Keratinocyte (primary cell): ENCODE measurements around the gene SSBP2. TPM values are rescaled to one million over a fixed set of nuclear protein-coding genes. Genes with fewer than 3 reads are reported as not detected.

ENCODE experiments used
- DNase-seq: peaks from one replicate; pipeline ENCODE4 v3.0.0-alpha.2; 2011; ENCODE audit warnings: low read depth, missing footprints, low spot score
- FAIRE-seq: peaks from 2 replicates; lab custom pipeline; 2011; peaks lifted over from hg19 to GRCh38; lab: Jason Lieb, UNC
- H2AFZ ChIP-seq: 2 replicates; pipeline ENCODE4 v1.6.0; 2012; ENCODE audit warnings: low read length, control low read depth, inconsistent platforms; ENCODE audit not compliant: control insufficient read depth
- H3K27ac ChIP-seq: 2 replicates; pipeline ENCODE4 v1.5.1; 2011; ENCODE audit warnings: low read length; ENCODE audit not compliant: control insufficient read depth, insufficient read depth
- H3K27me3 ChIP-seq: 3 replicates; pipeline ENCODE4 v1.6.0; 2011; ENCODE audit warnings: low read length; ENCODE audit not compliant: control insufficient read depth, insufficient read depth; ENCODE audit errors: extremely low read depth
- H3K36me3 ChIP-seq, 2 experiments: 2 replicates in 1 of 2; 3 replicates in 1 of 2; pipeline ENCODE4 v1.5.1; 2011; ENCODE audit warnings: low read length in 2 of 2, mild to moderate bottlenecking in 1 of 2; ENCODE audit not compliant: control insufficient read depth in 2 of 2, insufficient read depth in 2 of 2; ENCODE audit errors: extremely low read depth in 1 of 2
- H3K4me1 ChIP-seq: 3 replicates; pipeline ENCODE4 v1.5.1; 2011; ENCODE audit warnings: low read length; ENCODE audit not compliant: control insufficient read depth, insufficient read depth; ENCODE audit errors: extremely low read depth
- H3K4me2 ChIP-seq: 3 replicates; pipeline ENCODE4 v1.6.0; 2011; ENCODE audit warnings: low read depth, low read length; ENCODE audit not compliant: control insufficient read depth, insufficient read depth; ENCODE audit errors: extremely low read depth
- H3K4me3 ChIP-seq, 3 experiments: fragments of 200-600 bp in 1 of 3; sonication (generic) in 1 of 3; 2 replicates in 2 of 3; 3 replicates in 1 of 3; pipeline ENCODE4 v1.5.1; 2011 to 2016; ENCODE audit warnings: low read length in 3 of 3, mild to moderate bottlenecking in 3 of 3, control low read depth in 2 of 3, inconsistent platforms in 1 of 3, low read depth in 1 of 3, mixed read lengths in 1 of 3, mixed run types in 1 of 3, moderate library complexity in 1 of 3; ENCODE audit not compliant: control insufficient read depth in 2 of 3, insufficient read depth in 2 of 3; ENCODE audit errors: extremely low read depth in 1 of 3
- H3K79me2 ChIP-seq: 2 replicates; pipeline ENCODE4 v1.6.0; 2012; ENCODE audit warnings: low read length; ENCODE audit not compliant: control insufficient read depth, insufficient read depth
- H3K9ac ChIP-seq: 3 replicates; pipeline ENCODE4 v1.6.0; 2011; ENCODE audit warnings: low read length; ENCODE audit not compliant: control insufficient read depth, insufficient read depth; ENCODE audit errors: extremely low read depth
- H3K9me1 ChIP-seq: 3 replicates; pipeline ENCODE4 v1.6.0; 2011; ENCODE audit warnings: low read length; ENCODE audit not compliant: control insufficient read depth, insufficient read depth; ENCODE audit errors: extremely low read depth
- H3K9me3 ChIP-seq: 2 replicates; pipeline ENCODE4 v1.5.1; 2012; ENCODE audit warnings: low read depth, low read length; ENCODE audit not compliant: control insufficient read depth
- H4K20me1 ChIP-seq: 3 replicates; pipeline ENCODE4 v1.6.0; 2011; ENCODE audit warnings: low read length; ENCODE audit not compliant: control insufficient read depth, insufficient read depth; ENCODE audit errors: extremely low read depth
- EZH2 ChIP-seq: IDR thresholded peaks from one replicate; pipeline ENCODE4 v1.6.1; 2012; ENCODE audit warnings: inconsistent platforms, mild to moderate bottlenecking, low read length, moderate library complexity
- dilution Hi-C: fragments of 300-500 bp; cut with MboI; formaldehyde crosslinking; loops from one replicate; pipeline ENCODE4 v1.7.0; 2020; ENCODE audit warnings: low sequenced_read_pairs; ENCODE audit not compliant: extremely low pct_ligation_motif_present
- polyA plus RNA-seq, 5 experiments: library from polyadenylated mRNA; depleted of rRNA in 3 of 5; stranded (reverse) in 3 of 5; stranded (forward) in 1 of 5; unstranded in 1 of 5; fragments of >200 nt; gene quantifications; 1 replicate in 1 of 5; 2 replicates in 3 of 5; 3 replicates in 1 of 5; pipeline versions ENCODE4 v1.2.1 to v1.2.3, GENCODE V29; 2011 to 2012; ENCODE audit warnings: missing spikeins in 2 of 5, low read depth in 1 of 5, low replicate concordance in 1 of 5
- TF ChIP-seq, protein P1 (sequence below), 3 experiments: IDR thresholded peaks in 1 of 3; conservative IDR thresholded peaks in 1 of 3; optimal IDR thresholded peaks in 1 of 3; 2 replicates in 2 of 3; 3 replicates in 1 of 3; pipeline versions ENCODE3 to v1.5.1; 2011; ENCODE audit warnings: low read length in 3 of 3, mild to moderate bottlenecking in 3 of 3, moderate library complexity in 2 of 3, control low read depth in 1 of 3, inconsistent platforms in 1 of 3; ENCODE audit not compliant: insufficient read depth in 2 of 3; ENCODE audit errors: extremely low read depth in 1 of 3

Gene SSBP2
- polyA plus RNA-seq, 1 donor (not counting 4 experiments of a cell fraction or from before 2014, with no cell fraction given), result 14.6 TPM

DNA sequence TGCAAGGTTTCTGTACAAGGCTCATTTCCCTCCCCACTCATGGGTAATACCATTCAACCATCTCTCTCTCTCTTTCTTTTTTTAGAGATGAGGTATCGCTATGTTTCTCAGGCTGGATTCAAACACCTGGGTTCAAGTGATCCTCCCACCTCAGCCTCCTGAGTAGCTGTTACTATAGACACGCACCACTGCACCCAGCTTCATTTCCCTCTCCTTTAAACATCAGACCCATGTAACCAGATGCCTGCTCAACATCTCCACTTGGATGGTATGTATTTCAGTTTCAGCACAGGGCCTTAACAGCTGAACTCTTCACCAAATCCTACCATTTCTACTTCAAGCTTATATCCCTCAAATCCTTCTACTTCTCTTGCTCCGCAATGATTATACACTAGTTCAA lies 117.4 kb downstream of the SSBP2 start:
- no peaks in the 10 kb centered on the region for H3K27me3 ChIP-seq
- TF ChIP-seq, protein P1, sequence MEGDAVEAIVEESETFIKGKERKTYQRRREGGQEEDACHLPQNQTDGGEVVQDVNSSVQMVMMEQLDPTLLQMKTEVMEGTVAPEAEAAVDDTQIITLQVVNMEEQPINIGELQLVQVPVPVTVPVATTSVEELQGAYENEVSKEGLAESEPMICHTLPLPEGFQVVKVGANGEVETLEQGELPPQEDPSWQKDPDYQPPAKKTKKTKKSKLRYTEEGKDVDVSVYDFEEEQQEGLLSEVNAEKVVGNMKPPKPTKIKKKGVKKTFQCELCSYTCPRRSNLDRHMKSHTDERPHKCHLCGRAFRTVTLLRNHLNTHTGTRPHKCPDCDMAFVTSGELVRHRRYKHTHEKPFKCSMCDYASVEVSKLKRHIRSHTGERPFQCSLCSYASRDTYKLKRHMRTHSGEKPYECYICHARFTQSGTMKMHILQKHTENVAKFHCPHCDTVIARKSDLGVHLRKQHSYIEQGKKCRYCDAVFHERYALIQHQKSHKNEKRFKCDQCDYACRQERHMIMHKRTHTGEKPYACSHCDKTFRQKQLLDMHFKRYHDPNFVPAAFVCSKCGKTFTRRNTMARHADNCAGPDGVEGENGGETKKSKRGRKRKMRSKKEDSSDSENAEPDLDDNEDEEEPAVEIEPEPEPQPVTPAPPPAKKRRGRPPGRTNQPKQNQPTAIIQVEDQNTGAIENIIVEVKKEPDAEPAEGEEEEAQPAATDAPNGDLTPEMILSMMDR (optimal IDR thresholded peaks at IDR 0.05 in 1 of 3, IDR thresholded peaks at IDR 0.05 in 1 of 3, conservative IDR thresholded peaks at IDR 0.05 in 1 of 3; ENCODE audit: extremely low read depth in 1 of 3, insufficient read depth in 2 of 3, low read length in 3 of 3), result no peak
- no peak for TF ChIP-seq EZH2
- H4K20me1 ChIP-seq, result no peaks in the 10 kb centered on the region
- no peak for FAIRE-seq
- no peaks in the 10 kb centered on the region for H3K4me1 ChIP-seq
- H2AFZ ChIP-seq, result no peak overlapping the region
- dilution Hi-C loops, result no loop called here
- no peaks in the 10 kb centered on the region for H3K79me2 ChIP-seq
- H3K27ac ChIP-seq, result no peak overlapping the region
- no peak overlapping the region for H3K9ac ChIP-seq
- H3K9me3 ChIP-seq, result no peaks in the 10 kb centered on the region
- H3K9me1 ChIP-seq, result no peaks in the 10 kb centered on the region
- H3K4me2 ChIP-seq, result no peak overlapping the region
- no peak for DNase-seq
- no peaks in the 10 kb centered on the region for H3K36me3 ChIP-seq
- no peak overlapping the region for H3K4me3 ChIP-seq

DNA sequence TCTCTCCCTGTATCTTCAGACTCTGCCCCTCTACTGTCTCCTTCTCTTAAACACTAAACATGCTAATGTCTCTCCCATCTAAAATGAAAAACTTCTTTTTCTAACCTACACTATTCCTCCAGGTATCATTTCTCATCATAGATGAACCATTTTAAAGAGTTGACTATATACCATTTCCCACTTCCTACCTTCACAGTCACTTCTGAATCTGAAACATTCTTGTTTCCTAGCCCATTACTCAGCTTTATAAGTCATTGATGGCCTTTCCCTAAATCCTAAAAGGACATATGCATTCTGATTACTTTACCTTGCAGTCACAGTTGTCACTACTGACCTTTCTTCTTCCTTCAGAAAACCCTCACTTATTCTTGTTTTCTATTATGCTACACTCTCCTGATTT lies 118.2 kb downstream of the SSBP2 start:
- Histone ChIP-seq H3K9me3 (no peaks in the 10 kb centered on the region), H3K4me2 (no peak overlapping the region), H3K79me2 (no peaks in the 10 kb centered on the region), H3K9ac (no peak overlapping the region), H3K27ac (no peak overlapping the region), H3K4me1 (no peaks in the 10 kb centered on the region), H3K36me3 (no peaks in the 10 kb centered on the region), H3K27me3 (no peaks in the 10 kb centered on the region), H3K9me1 (no peaks in the 10 kb centered on the region), H2AFZ (no peak overlapping the region), H3K4me3 (no peak overlapping the region), H4K20me1 (no peaks in the 10 kb centered on the region)
- FAIRE-seq (no peak), DNase-seq (no peak)
- TF ChIP-seq, protein P1 (optimal IDR thresholded peaks at IDR 0.05 in 1 of 3, IDR thresholded peaks at IDR 0.05 in 1 of 3, conservative IDR thresholded peaks at IDR 0.05 in 1 of 3; ENCODE audit: extremely low read depth in 1 of 3, insufficient read depth in 2 of 3, low read length in 3 of 3), result no peak
- dilution Hi-C loops, result no loop called here
